Measurements from ENCODE around the gene TMEM51. TPM values are rescaled to one million over a fixed set of nuclear protein-coding genes. Genes with fewer than 3 reads are reported as not detected.

Gene TMEM51
- total RNA-seq, 5 donors from 2014 or later (not counting 1 experiment from before 2014, with no cell fraction given): 0.23 to 0.26 TPM; not detected in 3

DNA sequence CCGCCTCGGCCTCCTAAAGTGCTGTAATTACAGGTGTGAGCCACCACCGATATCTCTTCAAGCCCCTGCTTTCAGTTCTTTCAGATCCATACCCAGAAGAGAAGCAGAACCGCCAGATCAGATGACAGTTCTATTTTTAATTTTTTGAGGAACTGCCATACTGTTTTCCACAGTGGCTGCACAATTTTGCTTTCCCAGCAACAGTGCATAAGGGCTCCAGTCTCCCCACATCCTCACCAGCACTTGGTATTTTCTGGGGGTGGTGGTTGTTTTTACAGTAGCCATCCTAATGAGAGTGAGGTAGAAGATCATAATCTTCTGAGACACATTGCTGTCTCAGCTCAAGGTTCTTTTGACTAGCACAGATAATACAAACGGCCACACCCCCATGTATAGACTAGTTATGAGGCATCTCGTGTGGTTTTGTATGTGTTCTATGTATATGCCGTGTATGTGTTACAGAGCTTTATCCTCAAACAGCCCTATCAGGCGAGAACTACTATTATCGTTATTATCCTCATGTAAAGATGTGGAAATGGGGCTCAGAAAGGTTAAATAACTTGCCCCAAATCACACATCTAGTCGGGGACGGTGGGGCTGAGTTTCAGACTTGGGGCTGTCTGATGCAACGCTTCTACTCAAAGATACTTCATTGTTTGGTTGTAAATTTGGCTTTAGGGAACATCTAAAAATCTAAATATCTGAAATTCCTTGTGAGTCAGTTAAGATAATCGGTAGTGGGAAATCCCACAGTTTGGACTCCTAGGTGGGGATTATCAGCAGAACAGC is 105.5 kb downstream of the TMEM51 start:
- Histone ChIP-seq H3K27me3 (replicated peaks in 1 of 2; ENCODE audit: control insufficient read depth in 2 of 2, extremely low read depth in 1 of 2, insufficient read depth in 2 of 2, low read length in 1 of 2) (peaks cover 0 to 8% of the 10 kb centered on the region in 2 experiments), H3K9me3 (no peaks in the 10 kb centered on the region), H3K36me3 (ENCODE audit: control insufficient read depth in 2 of 2, extremely low read depth in 1 of 2, insufficient read depth in 1 of 2, low read length in 1 of 2) (no peaks in the 10 kb centered on the region), H3K4me1 (ENCODE audit: control insufficient read depth in 1 of 2, extremely low read depth in 1 of 2, insufficient read depth in 2 of 2, low read length in 2 of 2) (peaks cover 0 to 11% of the 10 kb centered on the region in 2 experiments), H3K4me3 (ENCODE audit: control insufficient read depth in 1 of 2, extremely low read depth in 1 of 2, low read length in 1 of 2) (no peak overlapping the region), H3K27ac (ENCODE audit: low read length) (no peak overlapping the region)
- peaks cover 16 to 21% (median 17%) of the 10 kb centered on the region in 3 donors for H3K4me1 Mint-ChIP-seq
- no peak overlapping the region for H3K27ac Mint-ChIP-seq
- no peak overlapping the region for H3K4me3 Mint-ChIP-seq
- peaks cover 25 to 35% of the 10 kb centered on the region in 2 donors for H3K27me3 Mint-ChIP-seq
- no peaks in the 10 kb centered on the region for H3K36me3 Mint-ChIP-seq
- no peak for ATAC-seq (replicated peaks in 1 of 4)
- POLR2A ChIA-PET: no interaction called here
- DNase-seq: no peak
- WGBS (ENCODE audit: insufficient coverage): 75% methylated on average over 1 of the region's 13 CpGs
- H3K9me3 Mint-ChIP-seq: no peaks in the 10 kb centered on the region
- CTCF ChIA-PET: no interaction called here

DNA sequence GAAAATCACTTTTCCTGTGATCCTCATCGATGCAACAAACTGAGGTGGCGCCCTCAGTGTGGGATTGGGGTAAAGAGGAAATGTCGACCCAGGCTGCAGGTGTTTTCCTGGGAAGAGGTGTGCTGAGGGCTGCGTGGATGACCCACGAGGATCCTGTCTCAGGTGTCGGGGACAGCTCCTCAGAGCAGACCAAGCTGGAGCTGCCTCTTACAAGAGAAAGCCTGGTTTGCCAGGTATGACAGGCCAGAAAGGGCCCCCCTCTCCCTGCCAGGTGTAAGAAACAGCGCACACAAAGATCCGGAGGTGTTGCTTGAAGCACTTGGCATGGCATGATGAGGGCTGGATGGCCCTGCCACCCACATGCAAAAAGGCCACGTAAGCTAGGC is 106.1 kb downstream of the TMEM51 start:
- no peak overlapping the region for H3K4me3 ChIP-seq (ENCODE audit: control insufficient read depth in 1 of 2, extremely low read depth in 1 of 2, low read length in 1 of 2)
- no peak overlapping the region for H3K4me3 Mint-ChIP-seq
- peaks cover 0 to 11% of the 10 kb centered on the region in 2 experiments for H3K4me1 ChIP-seq (ENCODE audit: control insufficient read depth in 1 of 2, extremely low read depth in 1 of 2, insufficient read depth in 2 of 2, low read length in 2 of 2)
- no peak for DNase-seq
- H3K9me3 ChIP-seq: no peaks in the 10 kb centered on the region
- ChIA-PET CTCF (no interaction called here), POLR2A (interaction anchor here in 1 of 2 donors (0.7 kb wide), 1 partner anchor 39 kb away, joined by 4 read pairs; no protein-coding TSS in a partner anchor)
- H3K27me3 ChIP-seq (replicated peaks in 1 of 2; ENCODE audit: control insufficient read depth in 2 of 2, extremely low read depth in 1 of 2, insufficient read depth in 2 of 2, low read length in 1 of 2): peaks cover 0 to 8% of the 10 kb centered on the region in 2 experiments
- no peak overlapping the region for H3K27ac ChIP-seq (ENCODE audit: low read length)
- no peaks in the 10 kb centered on the region for H3K36me3 Mint-ChIP-seq
- no peak overlapping the region for H3K27ac Mint-ChIP-seq
- 90% methylated on average over 7 of the region's 9 CpGs for WGBS (ENCODE audit: insufficient coverage)
- ATAC-seq (replicated peaks in 1 of 4): no peak
- no peaks in the 10 kb centered on the region for H3K36me3 ChIP-seq (ENCODE audit: control insufficient read depth in 2 of 2, extremely low read depth in 1 of 2, insufficient read depth in 1 of 2, low read length in 1 of 2)
- H3K9me3 Mint-ChIP-seq: peaks cover 0 to 2% (median under 1%) of the 10 kb centered on the region in 3 donors
- peaks cover 30 to 39% of the 10 kb centered on the region in 2 donors for H3K27me3 Mint-ChIP-seq
- peaks cover 14 to 18% (median 16%) of the 10 kb centered on the region in 3 donors for H3K4me1 Mint-ChIP-seq

GRCh38 chr1:15260418-15261154 is 107.0 kb downstream of the TMEM51 start:
- ChIA-PET CTCF (no interaction called here), POLR2A (interaction anchor here in 1 of 2 donors (0.7 kb wide), 1 partner anchor 40 kb away, joined by 4 read pairs; no protein-coding TSS in a partner anchor)
- Histone ChIP-seq H3K27ac (ENCODE audit: low read length) (no peak overlapping the region), H3K36me3 (ENCODE audit: control insufficient read depth in 2 of 2, extremely low read depth in 1 of 2, insufficient read depth in 1 of 2, low read length in 1 of 2) (no peaks in the 10 kb centered on the region), H3K9me3 (no peaks in the 10 kb centered on the region), H3K4me1 (ENCODE audit: control insufficient read depth in 1 of 2, extremely low read depth in 1 of 2, insufficient read depth in 2 of 2, low read length in 2 of 2) (peaks cover 0 to 11% of the 10 kb centered on the region in 2 experiments), H3K4me3 (ENCODE audit: control insufficient read depth in 1 of 2, extremely low read depth in 1 of 2, low read length in 1 of 2) (no peak overlapping the region), H3K27me3 (replicated peaks in 1 of 2; ENCODE audit: control insufficient read depth in 2 of 2, extremely low read depth in 1 of 2, insufficient read depth in 2 of 2, low read length in 1 of 2) (peaks cover 0 to 10% of the 10 kb centered on the region in 2 experiments)
- ATAC-seq (replicated peaks in 1 of 4) (no peak), DNase-seq (no peak)
- Mint-ChIP-seq H3K27me3 (peaks cover 38 to 43% of the 10 kb centered on the region in 2 donors), H3K9me3 (peaks cover 0 to 8% (median 2%) of the 10 kb centered on the region in 3 donors), H3K4me1 (peaks cover 14 to 18% (median 16%) of the 10 kb centered on the region in 3 donors), H3K36me3 (no peaks in the 10 kb centered on the region), H3K4me3 (no peak overlapping the region), H3K27ac (no peak overlapping the region)
- 75% methylated on average over 9 of the region's 12 CpGs for whole genome bisulfite sequencing (ENCODE audit: insufficient coverage)

- Mint-ChIP-seq H3K9me3 (peaks cover 0 to 11% (median 2%) of the 10 kb centered on the region in 3 donors), H3K36me3 (no peaks in the 10 kb centered on the region), H3K27ac (no peak overlapping the region), H3K27me3 (peaks cover 42 to 44% of the 10 kb centered on the region in 2 donors), H3K4me3 (peak overlapping the region in 2 of 3 donors; percentile 22 to 38), H3K4me1 (peaks cover 14 to 18% (median 16%) of the 10 kb centered on the region in 3 donors)
- 18% methylated on average over 19 of the region's 20 CpGs for WGBS (ENCODE audit: insufficient coverage)
- DNase-seq: peak in 1 of 35 experiments; percentile 29
- peak in 1 of 4 experiments; percentile 43 for ATAC-seq (replicated peaks in 1 of 4)
- peaks cover 0 to 11% of the 10 kb centered on the region in 2 experiments for H3K4me1 ChIP-seq (ENCODE audit: control insufficient read depth in 1 of 2, extremely low read depth in 1 of 2, insufficient read depth in 2 of 2, low read length in 2 of 2)
- H3K27ac ChIP-seq (ENCODE audit: low read length): no peak overlapping the region
- H3K4me3 ChIP-seq (ENCODE audit: control insufficient read depth in 1 of 2, extremely low read depth in 1 of 2, low read length in 1 of 2): no peak overlapping the region
- ChIA-PET CTCF (no interaction called here), POLR2A (no interaction called here)
- H3K36me3 ChIP-seq (ENCODE audit: control insufficient read depth in 2 of 2, extremely low read depth in 1 of 2, insufficient read depth in 1 of 2, low read length in 1 of 2): no peaks in the 10 kb centered on the region
- no peaks in the 10 kb centered on the region for H3K9me3 ChIP-seq
- H3K27me3 ChIP-seq (replicated peaks in 1 of 2; ENCODE audit: control insufficient read depth in 2 of 2, extremely low read depth in 1 of 2, insufficient read depth in 2 of 2, low read length in 1 of 2): peaks cover 0 to 16% of the 10 kb centered on the region in 2 experiments
Observed at GRCh38 chr1:15261155-15262002, 107.8 kb downstream of the TMEM51 start.

DNA sequence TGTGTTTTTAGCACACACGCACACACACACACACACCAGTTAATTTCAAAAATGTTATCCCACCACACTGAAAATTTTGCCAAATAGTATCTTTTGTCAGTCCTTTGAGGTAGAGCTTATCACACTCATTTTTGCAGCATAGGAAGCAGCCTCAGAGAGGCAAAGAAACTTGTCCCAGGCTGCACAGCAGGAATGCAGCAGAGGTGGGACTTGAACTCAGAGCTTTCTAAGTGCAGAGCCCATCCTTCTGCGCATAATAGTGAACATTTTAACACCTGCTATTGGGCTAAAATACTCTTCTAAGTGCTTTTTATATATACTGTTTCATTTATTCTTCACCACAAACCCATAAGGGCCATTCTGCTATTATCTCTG is 108.4 kb downstream of the TMEM51 start:
- no CpG with 5 or more reads among the region's 2 CpGs for WGBS (ENCODE audit: insufficient coverage)
- ATAC-seq (replicated peaks in 1 of 4): no peak
- Histone ChIP-seq H3K27ac (ENCODE audit: low read length) (no peak overlapping the region), H3K27me3 (replicated peaks in 1 of 2; ENCODE audit: control insufficient read depth in 2 of 2, extremely low read depth in 1 of 2, insufficient read depth in 2 of 2, low read length in 1 of 2) (peaks cover 0 to 16% of the 10 kb centered on the region in 2 experiments), H3K4me3 (ENCODE audit: control insufficient read depth in 1 of 2, extremely low read depth in 1 of 2, low read length in 1 of 2) (no peak overlapping the region), H3K36me3 (ENCODE audit: control insufficient read depth in 2 of 2, extremely low read depth in 1 of 2, insufficient read depth in 1 of 2, low read length in 1 of 2) (no peaks in the 10 kb centered on the region), H3K4me1 (ENCODE audit: control insufficient read depth in 1 of 2, extremely low read depth in 1 of 2, insufficient read depth in 2 of 2, low read length in 2 of 2) (peaks cover 0 to 11% of the 10 kb centered on the region in 2 experiments), H3K9me3 (no peaks in the 10 kb centered on the region)
- POLR2A ChIA-PET: no interaction called here
- no peak overlapping the region for H3K27ac Mint-ChIP-seq
- H3K9me3 Mint-ChIP-seq: peaks cover 0 to 12% (median 2%) of the 10 kb centered on the region in 3 donors
- H3K4me3 Mint-ChIP-seq: peak overlapping the region in 1 of 3 donors; percentile 38
- no peak for DNase-seq
- CTCF ChIA-PET: interaction anchor here in 1 of 2 donors (0.6 kb wide), 1 partner anchor 42 kb away, joined by 3 read pairs; no protein-coding TSS in a partner anchor
- H3K4me1 Mint-ChIP-seq: peaks cover 14 to 18% (median 16%) of the 10 kb centered on the region in 3 donors
- H3K27me3 Mint-ChIP-seq: peaks cover 46 to 47% of the 10 kb centered on the region in 2 donors
- no peaks in the 10 kb centered on the region for H3K36me3 Mint-ChIP-seq

All from T-cell (primary cell).